H1 (cell line): ENCODE measurements around the gene KDM8. TPM values are rescaled to one million over a fixed set of nuclear protein-coding genes. Genes with fewer than 3 reads are reported as not detected.

Source experiments
- CTCF ChIA-PET: fragments of 300-600 bp; sonication (Branson Sonifier 250); formaldehyde crosslinking; loops from one replicate; lab custom pipeline; 2021; ENCODE audit not compliant: partially characterized antibody; lab: Charles Lee
- POLR2A ChIA-PET: fragments of 300-600 bp; sonication (Branson Sonifier 250); formaldehyde crosslinking; loops from one replicate; lab custom pipeline; 2021; ENCODE audit warnings: inconsistent platforms; ENCODE audit not compliant: partially characterized antibody; lab: Charles Lee
- DNase-seq, 2 experiments: peaks; one replicate each; pipeline versions ENCODE4 v3.0.0 to v3.0.0-alpha.2; 2010 to 2022; ENCODE audit warnings: low spot score in 2 of 2, low read depth in 1 of 2, mixed read lengths in 1 of 2
- FAIRE-seq: peaks from 2 replicates; lab custom pipeline; 2011; peaks lifted over from hg19 to GRCh38; lab: Jason Lieb, UNC
- H2AFZ ChIP-seq: 2 replicates; pipeline ENCODE4 v1.8.1; 2012; ENCODE audit warnings: low read length, inconsistent platforms
- H2AK5ac ChIP-seq: 2 replicates; pipeline ENCODE4 v1.6.1; 2013; ENCODE audit warnings: low read depth, low read length
- H2BK120ac ChIP-seq: replicated peaks from 2 replicates; pipeline ENCODE3; 2013; ENCODE audit warnings: low read depth, low read length, inconsistent platforms
- H2BK12ac ChIP-seq: 2 replicates; pipeline ENCODE4 v1.6.1; 2013; ENCODE audit warnings: low read depth, low read length
- H2BK15ac ChIP-seq: 2 replicates; pipeline ENCODE4 v1.6.1; 2013; ENCODE audit warnings: low read length
- H2BK20ac ChIP-seq: 2 replicates; pipeline ENCODE4 v1.6.1; 2013; ENCODE audit warnings: low read length
- H2BK5ac ChIP-seq: 2 replicates; pipeline ENCODE4 v1.6.1; 2013; ENCODE audit warnings: low read depth, low read length
- H3K14ac ChIP-seq: 2 replicates; pipeline ENCODE4 v1.6.1; 2013; ENCODE audit warnings: inconsistent platforms; ENCODE audit not compliant: insufficient read length
- H3K18ac ChIP-seq: 2 replicates; pipeline ENCODE4 v1.6.1; 2013; ENCODE audit warnings: low read length; ENCODE audit errors: extremely low read depth
- H3K23ac ChIP-seq: 2 replicates; pipeline ENCODE4 v1.6.1; 2013; ENCODE audit warnings: inconsistent platforms; ENCODE audit not compliant: insufficient read length
- H3K23me2 ChIP-seq: 2 replicates; pipeline ENCODE4 v1.6.1; 2013; ENCODE audit warnings: low read depth, low read length
- H3K27ac ChIP-seq: 2 replicates; pipeline ENCODE4 v1.6.1; 2011; ENCODE audit warnings: low read depth, low read length, inconsistent platforms
- H3K27me3 ChIP-seq, 4 experiments: replicated peaks in 1 of 4; 1 replicate in 1 of 4; 2 replicates in 3 of 4; pipeline versions ENCODE4 v1.6.1 to v1.8.1; 2011 to 2013; ENCODE audit warnings: low read length in 3 of 4, mild to moderate bottlenecking in 3 of 4, inconsistent platforms in 2 of 4, mixed read lengths in 2 of 4, moderate library complexity in 1 of 4; ENCODE audit not compliant: control insufficient read depth in 3 of 4, insufficient read depth in 3 of 4; ENCODE audit errors: extremely low read depth in 1 of 4
- H3K36me3 ChIP-seq, 4 experiments: 2 replicates each; pipeline versions ENCODE4 v1.6.1 to v1.8.1; 2011 to 2013; ENCODE audit warnings: mild to moderate bottlenecking in 4 of 4, low read length in 3 of 4, moderate library complexity in 2 of 4, control low read depth in 1 of 4, inconsistent platforms in 1 of 4; ENCODE audit not compliant: insufficient read depth in 4 of 4, control insufficient read depth in 2 of 4
- H3K4ac ChIP-seq: replicated peaks from 2 replicates; pipeline ENCODE3; 2013; ENCODE audit warnings: low read length, low read depth, mixed read lengths, inconsistent platforms; ENCODE audit not compliant: insufficient read length
- H3K4me1 ChIP-seq, 4 experiments: replicated peaks in 1 of 4; 1 replicate in 1 of 4; 2 replicates in 3 of 4; pipeline versions ENCODE4 v1.6.1 to v1.8.1; 2011 to 2013; ENCODE audit warnings: low read length in 3 of 4, inconsistent platforms in 2 of 4, mixed read lengths in 1 of 4; ENCODE audit not compliant: insufficient read depth in 4 of 4, control insufficient read depth in 3 of 4
- H3K4me2 ChIP-seq, 2 experiments: 2 replicates each; pipeline versions ENCODE4 v1.6.1 to v1.8.1; 2011 to 2013; ENCODE audit warnings: low read depth in 2 of 2, low read length in 2 of 2, control low read depth in 1 of 2, inconsistent platforms in 1 of 2, mild to moderate bottlenecking in 1 of 2; ENCODE audit not compliant: insufficient read depth in 1 of 2
- H3K4me3 ChIP-seq, 4 experiments: fragments of 200-600, 300-600 bp in 1 of 4; sonication (generic), shearing (Covaris generic), sonication (Bioruptor Twin) in 1 of 4; 2 replicates each; pipeline versions ENCODE4 v1.5.1 to v1.8.1; 2011 to 2016; ENCODE audit warnings: low read length in 4 of 4, low read depth in 3 of 4, control low read depth in 2 of 4, inconsistent platforms in 2 of 4, mild to moderate bottlenecking in 2 of 4, mixed read lengths in 1 of 4, moderate library complexity in 1 of 4; ENCODE audit not compliant: insufficient read depth in 2 of 4; ENCODE audit errors: extremely low read depth in 1 of 4
- H3K56ac ChIP-seq: replicated peaks from 2 replicates; pipeline ENCODE3; 2013; ENCODE audit warnings: low read depth, mild to moderate bottlenecking, mixed read lengths, low read length, inconsistent platforms; ENCODE audit not compliant: insufficient read length
- H3K79me1 ChIP-seq: 2 replicates; pipeline ENCODE4 v1.6.1; 2013; ENCODE audit warnings: low read depth, low read length, control low read depth
- H3K79me2 ChIP-seq, 2 experiments: 2 replicates each; pipeline versions ENCODE4 v1.6.1 to v1.8.1; 2012 to 2013; ENCODE audit warnings: low read length in 2 of 2, mild to moderate bottlenecking in 2 of 2, inconsistent platforms in 1 of 2; ENCODE audit not compliant: insufficient read depth in 2 of 2, control insufficient read depth in 1 of 2
- H3K9ac ChIP-seq, 4 experiments: replicated peaks in 1 of 4; 1 replicate in 1 of 4; 2 replicates in 3 of 4; pipeline versions ENCODE4 v1.6.1 to v1.8.1; 2011 to 2013; ENCODE audit warnings: low read depth in 3 of 4, low read length in 3 of 4, control low read depth in 2 of 4, mild to moderate bottlenecking in 2 of 4, moderate library complexity in 2 of 4, inconsistent platforms in 1 of 4; ENCODE audit errors: extremely low read depth in 1 of 4
- H3K9me3 ChIP-seq, 2 experiments: 2 replicates each; pipeline versions ENCODE4 v1.6.1 to v1.8.1; 2012 to 2013; ENCODE audit warnings: mild to moderate bottlenecking in 2 of 2, moderate library complexity in 2 of 2, control low read depth in 1 of 2, inconsistent platforms in 1 of 2, low read depth in 1 of 2, low read length in 1 of 2, mixed read lengths in 1 of 2; ENCODE audit not compliant: insufficient read depth in 2 of 2
- H4K20me1 ChIP-seq, 2 experiments: replicated peaks in 1 of 2; 2 replicates each; pipeline versions ENCODE3 to v1.8.1; 2011 to 2013; ENCODE audit warnings: inconsistent platforms in 2 of 2, low read length in 2 of 2, mild to moderate bottlenecking in 1 of 2; ENCODE audit not compliant: insufficient read depth in 2 of 2, control insufficient read depth in 1 of 2
- H4K5ac ChIP-seq: 2 replicates; pipeline ENCODE4 v1.6.1; 2013; ENCODE audit warnings: low read length, low read depth, mixed read lengths, inconsistent platforms; ENCODE audit not compliant: insufficient read length
- H4K8ac ChIP-seq: 2 replicates; pipeline ENCODE4 v1.8.0; 2013; ENCODE audit warnings: mild to moderate bottlenecking, moderate library complexity, low read length, inconsistent platforms; ENCODE audit not compliant: insufficient read depth; ENCODE audit errors: extremely low read depth
- H4K91ac ChIP-seq: replicated peaks from 2 replicates; pipeline ENCODE3; 2013; ENCODE audit warnings: low read length, mixed read lengths, inconsistent platforms; ENCODE audit not compliant: insufficient read length
- FOSL1 ChIP-seq: IDR thresholded peaks from 2 replicates; pipeline ENCODE4 v1.6.1; 2011; ENCODE audit warnings: mild to moderate bottlenecking, low read depth, low read length, moderate library complexity; ENCODE audit not compliant: insufficient read depth
- GTF2F1 ChIP-seq: IDR thresholded peaks from 2 replicates; pipeline ENCODE4 v1.6.1; 2012; ENCODE audit warnings: low read depth, low read length, improper control_type of control experiment, borderline replicate concordance
- MAFK ChIP-seq: IDR thresholded peaks from 2 replicates; pipeline ENCODE4 v1.6.1; 2012; ENCODE audit warnings: low read depth, mild to moderate bottlenecking, improper control_type of control experiment, low read length
- NANOG ChIP-seq: IDR thresholded peaks from 2 replicates; pipeline ENCODE4 v1.6.1; 2011; ENCODE audit warnings: low read length, low read depth, mild to moderate bottlenecking, inconsistent platforms; ENCODE audit not compliant: insufficient read depth, poor library complexity, severe bottlenecking
- RNF2 ChIP-seq: fragments of 200-900, 300-1000 bp; sonication (generic); IDR thresholded peaks from 2 replicates; pipeline ENCODE4 v1.7.1; 2016; ENCODE audit warnings: borderline replicate concordance, low read depth, mild to moderate bottlenecking, antibody characterized with exemption, low read length; ENCODE audit not compliant: poor library complexity, severe bottlenecking; ENCODE audit errors: missing control alignments
- SAP30 ChIP-seq: fragments of 300-600 bp; sonication (generic); IDR thresholded peaks from 2 replicates; pipeline ENCODE4 v1.7.1; 2012; ENCODE audit warnings: low read length, moderate library complexity, mild to moderate bottlenecking, inconsistent platforms; ENCODE audit not compliant: insufficient read depth, insufficient replicate concordance
- TEAD4 ChIP-seq: IDR thresholded peaks from 2 replicates; pipeline ENCODE4 v1.6.1; 2012; ENCODE audit warnings: low read depth, low read length, inconsistent platforms, mixed read lengths
- YY1 ChIP-seq: IDR thresholded peaks from 2 replicates; pipeline ENCODE4 v1.6.1; 2011; ENCODE audit warnings: low read depth, mild to moderate bottlenecking, low read length
- WGBS, 2 experiments: shearing (Covaris generic) in 1 of 2; methylation state at CpG; one replicate each; pipeline versions ENCODE4 v1.1.6 to v1.1.7; 2013 to 2015; ENCODE audit warnings: low lambda C conversion rate in 2 of 2, mixed read lengths in 2 of 2, inconsistent platforms in 1 of 2, low coverage in 1 of 2, missing lambda C conversion rate in 1 of 2; ENCODE audit not compliant: insufficient replicate concordance in 2 of 2, insufficient coverage in 1 of 2, insufficient read length in 1 of 2; ENCODE audit errors: extremely low coverage in 1 of 2, missing lambda C conversion rate in 1 of 2; 5-methylcytosine and 5-hydroxymethylcytosine counted together
- polyA plus RNA-seq, 7 experiments: library from polyadenylated mRNA; depleted of rRNA in 3 of 7; stranded (reverse) in 5 of 7; unstranded in 2 of 7; fragments of >200 nt in 5 of 7; fragments of 200-250 nt in 2 of 7; gene quantifications; 1 replicate in 5 of 7; 2 replicates in 1 of 7; 4 replicates in 1 of 7; pipeline versions ENCODE4 v1.2.1 to v1.2.3, GENCODE V29; 2011 to 2013; ENCODE audit warnings: missing spikeins in 2 of 7, mixed read lengths in 2 of 7
- total RNA-seq: library from RNA; stranded (reverse); fragmentation: NEBNext Ultra II Directional; extraction: Animal tissue kit (Norgen Biotek cat#: 25700); gene quantifications from 2 replicates; pipeline ENCODE4 v1.2.1, GENCODE V29; 2021
- TF ChIP-seq, protein P1 (sequence below): IDR thresholded peaks from 2 replicates; pipeline ENCODE4 v1.6.1; 2012; ENCODE audit warnings: low read length, inconsistent platforms

KDM8 gene
- total and polyA plus RNA-seq, 2 of the 8 experiments (the other 6 are each of a cell fraction or from before 2014, with no cell fraction given), result 10.3 to 12.8 TPM

DNA sequence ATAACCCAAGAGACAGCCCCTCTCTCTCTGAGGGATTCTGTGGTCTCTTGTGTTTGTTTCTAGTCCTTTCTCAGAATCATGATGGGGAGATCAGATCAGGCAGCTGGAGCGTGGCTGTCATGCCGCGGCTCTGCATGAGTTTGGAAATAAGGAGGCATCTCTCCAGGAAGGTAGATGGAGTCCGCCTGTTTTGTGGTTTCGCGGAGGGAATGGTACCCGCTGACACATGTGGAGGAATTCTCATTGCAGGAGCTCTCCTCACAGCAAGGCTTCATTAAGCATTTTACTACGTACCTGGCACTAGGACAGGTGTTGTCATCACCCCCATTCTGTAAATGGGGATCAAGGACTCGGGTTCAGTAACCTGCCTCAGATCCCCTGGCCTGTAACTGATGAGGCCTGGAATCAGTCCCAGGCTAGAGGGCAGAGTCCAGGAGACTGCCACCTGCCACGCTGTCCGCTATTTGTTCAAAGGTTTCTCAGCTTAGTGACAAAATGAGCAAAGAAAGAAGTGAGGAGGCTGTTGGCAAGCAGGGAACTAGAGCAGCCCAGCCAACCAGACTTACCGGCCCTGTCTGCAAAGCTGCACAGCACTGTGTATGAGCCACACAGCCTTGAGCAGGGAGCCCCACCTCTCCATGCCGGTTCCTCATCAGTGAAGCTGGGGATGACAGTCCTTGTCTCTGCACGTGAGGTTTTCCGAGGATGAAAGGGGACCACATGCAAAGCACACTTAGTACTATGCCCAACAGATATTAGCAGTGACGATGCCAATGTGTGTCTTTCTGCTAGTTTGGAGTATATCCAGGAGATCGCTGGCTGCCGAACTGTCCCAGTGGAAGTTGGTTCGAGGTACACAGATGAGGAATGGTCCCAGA is 11.0 kb downstream of the KDM8 start:
- POLR2A ChIA-PET, result interaction anchor here (1.2 kb wide), 1 partner anchor 11 kb away, joined by 3 read pairs; the partner anchor contains the start of gene KDM8
- Histone ChIP-seq H3K23ac (no peak overlapping the region), H3K14ac (no peak overlapping the region), H3K27ac (no peak overlapping the region), H3K27me3 (no peaks in the 10 kb centered on the region), H3K18ac (no peak overlapping the region), H3K9me3 (no peaks in the 10 kb centered on the region), H2BK120ac (no peak overlapping the region), H2BK15ac (no peak overlapping the region), H2BK12ac (no peak overlapping the region), H4K20me1 (peaks cover 0 to 2% of the 10 kb centered on the region in 2 experiments), H2AK5ac (no peak overlapping the region), H3K79me1 (0 out of 2 replicates have a peak, but pooled peaks cover 3% of the 10 kb centered on the region), H2BK20ac (no peak overlapping the region), H4K5ac (no peak overlapping the region), H3K23me2 (no peaks in the 10 kb centered on the region), H4K91ac (no peak overlapping the region), H2AFZ (no peak overlapping the region), H3K79me2 (no peaks in the 10 kb centered on the region), H3K4ac (no peak overlapping the region), H3K4me1 (no peaks in the 10 kb centered on the region), H3K4me3 (no peak overlapping the region), H2BK5ac (no peak overlapping the region), H4K8ac (no peak overlapping the region; the same call in 1 of the 2 replicates), H3K9ac (no peak overlapping the region), H3K36me3 (peaks cover 0 to 15% (median 2%) of the 10 kb centered on the region in 4 experiments; a peak in 4 of 8 replicates), H3K4me2 (no peak overlapping the region), H3K56ac (no peak overlapping the region)
- DNase-seq (no peak), FAIRE-seq (no peak)
- CTCF ChIA-PET, result interaction anchor here (1.0 to 1.9 kb wide), 2 partner anchors 35 to 154 kb away, joined by 4 read pairs; no protein-coding TSS in a partner anchor
- WGBS, 2 experiments, result 90% methylated on average over 19 of the region's 19 CpGs; no CpG with 5 or more reads in 1 of the 2 experiments
- no peak for TF ChIP-seq NANOG
- no peak for TF ChIP-seq FOSL1
- TF ChIP-seq, protein P1, sequence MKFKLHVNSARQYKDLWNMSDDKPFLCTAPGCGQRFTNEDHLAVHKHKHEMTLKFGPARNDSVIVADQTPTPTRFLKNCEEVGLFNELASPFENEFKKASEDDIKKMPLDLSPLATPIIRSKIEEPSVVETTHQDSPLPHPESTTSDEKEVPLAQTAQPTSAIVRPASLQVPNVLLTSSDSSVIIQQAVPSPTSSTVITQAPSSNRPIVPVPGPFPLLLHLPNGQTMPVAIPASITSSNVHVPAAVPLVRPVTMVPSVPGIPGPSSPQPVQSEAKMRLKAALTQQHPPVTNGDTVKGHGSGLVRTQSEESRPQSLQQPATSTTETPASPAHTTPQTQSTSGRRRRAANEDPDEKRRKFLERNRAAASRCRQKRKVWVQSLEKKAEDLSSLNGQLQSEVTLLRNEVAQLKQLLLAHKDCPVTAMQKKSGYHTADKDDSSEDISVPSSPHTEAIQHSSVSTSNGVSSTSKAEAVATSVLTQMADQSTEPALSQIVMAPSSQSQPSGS, result no peak
- no peak for TF ChIP-seq RNF2
- TF ChIP-seq YY1, result no peak
- TF ChIP-seq SAP30, result no peak
- no peak for TF ChIP-seq GTF2F1
- TF ChIP-seq TEAD4, result no peak
- TF ChIP-seq MAFK, result no peak
